Activated effector memory CD4-positive, alpha-beta T cell treated with Interleukin-2 at 50 U/mL for 16 hours (primary cell): Measurements from ENCODE around the gene OR2V1.
"Not testable (repeated sequence)": the region's sequence is repeated elsewhere in the genome, so short reads cannot be mapped to it uniquely, and the experiment has no call there.

Source experiments
- DNase-seq: peaks from one replicate; pipeline ENCODE4 v3.0.0-alpha.2; 2020

Gene OR2V1

GRCh38 chr5:181130832-181131496, at the start of gene OR2V1:
OR2V1 (minus strand) TSS chr5:181131169; CDS start chr5:181125304, 5,865 bp downstream.
- no peak for DNase-seq

- DNase-seq, result not testable (repeated sequence)
Observed at GRCh38 chr5:181177559-181177958, 46.6 kb upstream of the OR2V1 start.

- no peak for DNase-seq
Observed at GRCh38 chr5:181176254-181176952, 45.4 kb upstream of the OR2V1 start.

GRCh38 chr5:181173420-181174342, 42.7 kb upstream of the OR2V1 start:
- no peak for DNase-seq

- no peak for DNase-seq
Observed at GRCh38 chr5:181173027-181173419, 42.1 kb upstream of the OR2V1 start.

- no peak for DNase-seq
Observed at GRCh38 chr5:181171782-181172181, 40.8 kb upstream of the OR2V1 start.

GRCh38 chr5:181170996-181171395, 40.0 kb upstream of the OR2V1 start:
- DNase-seq, result no peak

GRCh38 chr5:181170237-181170825, 39.4 kb upstream of the OR2V1 start:
- no peak for DNase-seq

- not testable (repeated sequence) for DNase-seq
Observed at GRCh38 chr5:181169459-181170236, 38.7 kb upstream of the OR2V1 start.

GRCh38 chr5:181168595-181169118, 37.7 kb upstream of the OR2V1 start:
- no peak for DNase-seq

GRCh38 chr5:181167814-181168488, 37.0 kb upstream of the OR2V1 start:
- DNase-seq, result no peak

- no peak for DNase-seq
Observed at GRCh38 chr5:181166812-181167733, 36.1 kb upstream of the OR2V1 start.

GRCh38 chr5:181164076-181164952, 33.3 kb upstream of the OR2V1 start:
- no peak for DNase-seq

- DNase-seq, result no peak
Observed at GRCh38 chr5:181163487-181164075, 32.6 kb upstream of the OR2V1 start.

- DNase-seq, result no peak
Observed at GRCh38 chr5:181161534-181162175, 30.7 kb upstream of the OR2V1 start.

- peak; percentile 25 for DNase-seq
Observed at GRCh38 chr5:181160755-181161533, 30.0 kb upstream of the OR2V1 start.

GRCh38 chr5:181160152-181160754, 29.3 kb upstream of the OR2V1 start:
- DNase-seq, result peak; percentile 48
